Measurements from ENCODE around the gene FBXL17.

Gene FBXL17

GRCh38 chr5:108102463-108102862, 279.4 kb downstream of the FBXL17 start:
- TF ChIP-seq REST (IDR thresholded peaks at IDR 0.05; ENCODE audit: insufficient read depth in 1 of 2, low read depth in 2 of 2, low read length in 2 of 2) (no peak), TAF1 (IDR thresholded peaks at IDR 0.05; ENCODE audit: borderline replicate concordance, insufficient read depth, low read length) (no peak), SIN3A (IDR thresholded peaks at IDR 0.05; ENCODE audit: borderline replicate concordance, insufficient read depth, low read length) (no peak), FOXP2 (optimal IDR thresholded peaks at IDR 0.05; ENCODE audit: borderline replicate concordance, extremely low read depth, extremely low read length, insufficient read depth) (no peak), POLR2AphosphoS5 (IDR thresholded peaks at IDR 0.05; ENCODE audit: low read depth, low read length) (no peak)

GRCh38 chr5:108101821-108102220, 280.1 kb downstream of the FBXL17 start:
- no peak for TF ChIP-seq FOXP2 (optimal IDR thresholded peaks at IDR 0.05; ENCODE audit: borderline replicate concordance, extremely low read depth, extremely low read length, insufficient read depth)
- TF ChIP-seq TAF1 (IDR thresholded peaks at IDR 0.05; ENCODE audit: borderline replicate concordance, insufficient read depth, low read length): no peak
- no peak for TF ChIP-seq SIN3A (IDR thresholded peaks at IDR 0.05; ENCODE audit: borderline replicate concordance, insufficient read depth, low read length)
- no peak for TF ChIP-seq REST (IDR thresholded peaks at IDR 0.05; ENCODE audit: insufficient read depth in 1 of 2, low read depth in 2 of 2, low read length in 2 of 2)
- no peak for TF ChIP-seq POLR2AphosphoS5 (IDR thresholded peaks at IDR 0.05; ENCODE audit: low read depth, low read length)

- TF ChIP-seq SIN3A (IDR thresholded peaks at IDR 0.05; ENCODE audit: borderline replicate concordance, insufficient read depth, low read length) (no peak), FOXP2 (optimal IDR thresholded peaks at IDR 0.05; ENCODE audit: borderline replicate concordance, extremely low read depth, extremely low read length, insufficient read depth) (no peak), TAF1 (IDR thresholded peaks at IDR 0.05; ENCODE audit: borderline replicate concordance, insufficient read depth, low read length) (no peak), REST (IDR thresholded peaks at IDR 0.05; ENCODE audit: insufficient read depth in 1 of 2, low read depth in 2 of 2, low read length in 2 of 2) (no peak), POLR2AphosphoS5 (IDR thresholded peaks at IDR 0.05; ENCODE audit: low read depth, low read length) (no peak)
Measured at GRCh38 chr5:108101130-108101529, 280.8 kb downstream of the FBXL17 start.

- TF ChIP-seq REST (IDR thresholded peaks at IDR 0.05; ENCODE audit: insufficient read depth in 1 of 2, low read depth in 2 of 2, low read length in 2 of 2) (no peak), TAF1 (IDR thresholded peaks at IDR 0.05; ENCODE audit: borderline replicate concordance, insufficient read depth, low read length) (no peak), SIN3A (IDR thresholded peaks at IDR 0.05; ENCODE audit: borderline replicate concordance, insufficient read depth, low read length) (no peak), FOXP2 (optimal IDR thresholded peaks at IDR 0.05; ENCODE audit: borderline replicate concordance, extremely low read depth, extremely low read length, insufficient read depth) (no peak), POLR2AphosphoS5 (IDR thresholded peaks at IDR 0.05; ENCODE audit: low read depth, low read length) (no peak)
Measured at GRCh38 chr5:108094800-108095199, 287.1 kb downstream of the FBXL17 start.

- TF ChIP-seq POLR2AphosphoS5 (IDR thresholded peaks at IDR 0.05; ENCODE audit: low read depth, low read length) (no peak), REST (IDR thresholded peaks at IDR 0.05; ENCODE audit: insufficient read depth in 1 of 2, low read depth in 2 of 2, low read length in 2 of 2) (no peak), SIN3A (IDR thresholded peaks at IDR 0.05; ENCODE audit: borderline replicate concordance, insufficient read depth, low read length) (no peak), FOXP2 (optimal IDR thresholded peaks at IDR 0.05; ENCODE audit: borderline replicate concordance, extremely low read depth, extremely low read length, insufficient read depth) (no peak), TAF1 (IDR thresholded peaks at IDR 0.05; ENCODE audit: borderline replicate concordance, insufficient read depth, low read length) (no peak)
Measured at GRCh38 chr5:108093186-108093585, 288.7 kb downstream of the FBXL17 start.
